CD14-positive monocyte (primary cell): ENCODE data around the gene RETREG2. TPM values are rescaled to one million over a fixed set of nuclear protein-coding genes. Genes with fewer than 3 reads are reported as not detected.
A peak's percentile ranks its signal among the peaks of the same experiment; 100 is the strongest.

Experiments
- DNase-seq, 3 donors: peaks; one replicate each; pipeline ENCODE4 v3.0.0-alpha.2; 2011 to 2022
- H2AFZ ChIP-seq: 2 replicates; pipeline ENCODE4 v1.6.0; 2012; ENCODE audit warnings: mild to moderate bottlenecking, low read depth, low read length, inconsistent platforms; ENCODE audit not compliant: insufficient read depth, poor library complexity, severe bottlenecking
- H3K27ac ChIP-seq, 2 donors: 1 replicate in 1 of 2; 2 replicates in 1 of 2; pipeline ENCODE4 v1.5.1; 2012 to 2013; ENCODE audit warnings: low read length in 2 of 2, control low read depth in 1 of 2, inconsistent platforms in 1 of 2, low read depth in 1 of 2, mild to moderate bottlenecking in 1 of 2
- H3K27me3 ChIP-seq, 2 donors: one replicate each; pipeline versions ENCODE4 v1.6.0 to v1.6.1; 2011 to 2013; ENCODE audit warnings: low read length in 2 of 2; ENCODE audit not compliant: control insufficient read depth in 2 of 2, insufficient read depth in 2 of 2
- H3K36me3 ChIP-seq, 2 donors: replicated peaks in 1 of 2; 1 replicate in 1 of 2; 2 replicates in 1 of 2; pipeline versions ENCODE4 v1.5.1 to v1.6.1; 2012 to 2013; ENCODE audit warnings: low read length in 2 of 2, control low read depth in 1 of 2, inconsistent platforms in 1 of 2, mild to moderate bottlenecking in 1 of 2; ENCODE audit not compliant: insufficient read depth in 2 of 2, control insufficient read depth in 1 of 2
- H3K4me1 ChIP-seq, 2 donors: 1 replicate in 1 of 2; 2 replicates in 1 of 2; pipeline versions ENCODE4 v1.5.1 to v1.6.1; 2012 to 2013; ENCODE audit warnings: low read length in 2 of 2, control low read depth in 1 of 2, inconsistent platforms in 1 of 2, mild to moderate bottlenecking in 1 of 2, moderate library complexity in 1 of 2; ENCODE audit not compliant: insufficient read depth in 2 of 2, control insufficient read depth in 1 of 2
- H3K4me2 ChIP-seq: replicated peaks from 2 replicates; pipeline ENCODE3; 2012; ENCODE audit warnings: low read length, moderate library complexity, mild to moderate bottlenecking; ENCODE audit not compliant: poor library complexity, severe bottlenecking; ENCODE audit errors: extremely low read depth
- H3K4me3 ChIP-seq, 3 experiments: fragments of 200-600 bp in 1 of 3; sonication (generic) in 1 of 3; replicated peaks in 1 of 3; 1 replicate in 2 of 3; 2 replicates in 1 of 3; pipeline ENCODE4 v1.5.1; 2011 to 2013; ENCODE audit warnings: low read length in 3 of 3, mild to moderate bottlenecking in 3 of 3, control low read depth in 2 of 3, low read depth in 2 of 3, inconsistent platforms in 1 of 3, moderate library complexity in 1 of 3
- H3K79me2 ChIP-seq: 2 replicates; pipeline ENCODE4 v1.6.0; 2012; ENCODE audit warnings: mild to moderate bottlenecking, control low read depth, inconsistent platforms, low read length, moderate library complexity; ENCODE audit not compliant: insufficient read depth
- H3K9ac ChIP-seq: 2 replicates; pipeline ENCODE4 v1.6.0; 2017; ENCODE audit warnings: low read length, mild to moderate bottlenecking; ENCODE audit not compliant: insufficient read depth, poor library complexity, severe bottlenecking
- H3K9me3 ChIP-seq, 2 donors: replicated peaks in 1 of 2; 1 replicate in 1 of 2; 2 replicates in 1 of 2; pipeline versions ENCODE4 v1.5.1 to v1.6.1; 2012 to 2013; ENCODE audit warnings: low read length in 2 of 2, control low read depth in 1 of 2; ENCODE audit not compliant: control insufficient read depth in 1 of 2, insufficient read depth in 1 of 2
- H4K20me1 ChIP-seq: 2 replicates; pipeline ENCODE4 v1.6.0; 2012; ENCODE audit warnings: mild to moderate bottlenecking, low read length, control low read depth, moderate library complexity; ENCODE audit not compliant: insufficient read depth
- H3K27ac Mint-ChIP-seq, 7 donors: one replicate each; pipeline ENCODE4 v1.8.0; 2020; ENCODE audit warnings: mild to moderate bottlenecking in 7 of 7, mixed read lengths in 7 of 7, moderate library complexity in 6 of 7, inconsistent platforms in 2 of 7
- H3K27me3 Mint-ChIP-seq, 3 donors: one replicate each; pipeline ENCODE4 v1.8.0; 2021 to 2022; ENCODE audit warnings: low read depth in 3 of 3, mild to moderate bottlenecking in 3 of 3, mixed read lengths in 3 of 3, moderate library complexity in 3 of 3, inconsistent platforms in 1 of 3
- H3K36me3 Mint-ChIP-seq, 2 donors: one replicate each; pipeline ENCODE4 v1.8.0; 2020; ENCODE audit warnings: mixed read lengths in 2 of 2, inconsistent platforms in 1 of 2, mild to moderate bottlenecking in 1 of 2
- H3K4me1 Mint-ChIP-seq: one replicate; pipeline ENCODE4 v1.8.0; 2020; ENCODE audit warnings: mild to moderate bottlenecking, mixed read lengths
- H3K4me3 Mint-ChIP-seq, 2 donors: one replicate each; pipeline ENCODE4 v1.8.0; 2020; ENCODE audit warnings: mild to moderate bottlenecking in 2 of 2, mixed read lengths in 2 of 2, moderate library complexity in 1 of 2
- H3K9me3 Mint-ChIP-seq, 7 donors: one replicate each; pipeline ENCODE4 v1.8.0; 2020 to 2022; ENCODE audit warnings: mixed read lengths in 7 of 7, mild to moderate bottlenecking in 6 of 7, moderate library complexity in 6 of 7, inconsistent platforms in 2 of 7
- WGBS: methylation state at CpG from one replicate; pipeline ENCODE4 v1.1.5; 2013; ENCODE audit warnings: missing lambda C conversion rate; ENCODE audit not compliant: insufficient coverage; 5-methylcytosine and 5-hydroxymethylcytosine counted together
- intact Hi-C, 2 donors: fragments of 100-400 bp; cut with micrococcal nuclease; formaldehyde crosslinking; loops; one replicate each; pipeline versions ENCODE4 v1.15.0 to v1.15.1; 2023
- polyA plus RNA-seq, 3 donors: library from polyadenylated mRNA; depleted of rRNA in 1 of 3; unstranded in 2 of 3; stranded (reverse) in 1 of 3; fragments of 300-500 nt in 2 of 3; fragments of >200 nt in 1 of 3; fragmentation: Illumina TruSeq in 2 of 3; gene quantifications; 1 replicate in 2 of 3; 2 replicates in 1 of 3; pipeline ENCODE4 v1.2.3, GENCODE V29; 2012 to 2021
- TF ChIP-seq, protein P1 (sequence below): fragments of 200-600 bp; IDR thresholded peaks from one replicate; pipeline ENCODE4 v1.8.0; 2022; ENCODE audit warnings: antibody characterized with exemption, mild to moderate bottlenecking

Gene RETREG2
- polyA plus RNA-seq, 3 donors, result 37.7 to 60.9 (median 39.4) TPM

GRCh38 chr2:219158586-219158985, 19.5 kb upstream of the RETREG2 start:
- Mint-ChIP-seq H3K4me1 (peaks cover 17% of the 10 kb centered on the region), H3K9me3 (no peaks in the 10 kb centered on the region), H3K4me3 (no peak overlapping the region), H3K27me3 (peaks cover 0 to 3% (median 2%) of the 10 kb centered on the region in 3 donors), H3K36me3 (peaks cover 28 to 39% of the 10 kb centered on the region in 2 donors), H3K27ac (no peak overlapping the region)
- Histone ChIP-seq H3K4me1 (peaks cover 15 to 18% of the 10 kb centered on the region in 2 donors), H2AFZ (no peak overlapping the region), H3K9me3 (no peaks in the 10 kb centered on the region), H3K27ac (no peak overlapping the region), H3K27me3 (no peaks in the 10 kb centered on the region), H3K4me3 (no peak overlapping the region), H3K9ac (no peak overlapping the region), H4K20me1 (no peaks in the 10 kb centered on the region), H3K36me3 (peaks cover 22 to 30% of the 10 kb centered on the region in 2 donors), H3K4me2 (no peak overlapping the region), H3K79me2 (no peaks in the 10 kb centered on the region)
- TF ChIP-seq, protein P1, sequence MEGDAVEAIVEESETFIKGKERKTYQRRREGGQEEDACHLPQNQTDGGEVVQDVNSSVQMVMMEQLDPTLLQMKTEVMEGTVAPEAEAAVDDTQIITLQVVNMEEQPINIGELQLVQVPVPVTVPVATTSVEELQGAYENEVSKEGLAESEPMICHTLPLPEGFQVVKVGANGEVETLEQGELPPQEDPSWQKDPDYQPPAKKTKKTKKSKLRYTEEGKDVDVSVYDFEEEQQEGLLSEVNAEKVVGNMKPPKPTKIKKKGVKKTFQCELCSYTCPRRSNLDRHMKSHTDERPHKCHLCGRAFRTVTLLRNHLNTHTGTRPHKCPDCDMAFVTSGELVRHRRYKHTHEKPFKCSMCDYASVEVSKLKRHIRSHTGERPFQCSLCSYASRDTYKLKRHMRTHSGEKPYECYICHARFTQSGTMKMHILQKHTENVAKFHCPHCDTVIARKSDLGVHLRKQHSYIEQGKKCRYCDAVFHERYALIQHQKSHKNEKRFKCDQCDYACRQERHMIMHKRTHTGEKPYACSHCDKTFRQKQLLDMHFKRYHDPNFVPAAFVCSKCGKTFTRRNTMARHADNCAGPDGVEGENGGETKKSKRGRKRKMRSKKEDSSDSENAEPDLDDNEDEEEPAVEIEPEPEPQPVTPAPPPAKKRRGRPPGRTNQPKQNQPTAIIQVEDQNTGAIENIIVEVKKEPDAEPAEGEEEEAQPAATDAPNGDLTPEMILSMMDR, result no peak
- no peak for DNase-seq
- WGBS, result no CpG with 5 or more reads among the region's 3 CpGs
- intact Hi-C loops, result loop anchor here in 1 of 2 donors (10.0 kb wide), 1 partner anchor 164 kb away; the partner anchor contains the start of gene CRYBA2

DNA sequence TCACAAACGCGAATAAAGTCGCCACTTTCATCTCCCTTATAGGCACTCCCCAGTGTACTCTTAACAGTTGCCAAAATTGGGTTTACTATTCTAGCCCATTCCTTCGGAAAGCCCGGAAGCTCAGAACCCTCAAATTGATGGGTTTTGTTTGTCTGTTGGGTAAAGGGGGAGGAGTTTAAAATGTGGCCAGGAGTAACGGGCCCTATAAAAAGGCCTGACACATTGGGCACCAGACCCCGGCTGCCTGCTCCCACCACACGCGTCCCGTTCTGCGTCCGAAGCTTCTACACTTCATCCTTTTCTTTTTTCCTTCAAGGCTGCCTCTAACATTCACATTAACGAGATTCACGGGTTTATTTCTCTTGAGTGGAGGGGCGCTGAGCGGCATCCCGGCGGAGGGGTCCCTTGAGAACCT, 18.3 kb upstream of the RETREG2 start:
- peak overlapping the region; percentile 71 to 81 for H3K27ac ChIP-seq
- H3K9ac ChIP-seq, result peak overlapping the region; percentile 68
- TF ChIP-seq, protein P1, result no peak
- H3K4me2 ChIP-seq, result peak overlapping the region; percentile 79
- H3K36me3 ChIP-seq, result peaks cover 12 to 21% of the 10 kb centered on the region in 2 donors
- peak overlapping the region in 6 of 7 donors; percentile 87 to 97 (median 94) for H3K27ac Mint-ChIP-seq
- H3K9me3 ChIP-seq, result no peaks in the 10 kb centered on the region
- H3K4me1 ChIP-seq, result peaks cover 15 to 18% of the 10 kb centered on the region in 2 donors
- 10% methylated on average over 7 of the region's 18 CpGs for WGBS
- peak overlapping the region in 2 of 3 experiments; percentile 80 to 87 for H3K4me3 ChIP-seq
- H3K27me3 ChIP-seq, result no peaks in the 10 kb centered on the region
- H3K9me3 Mint-ChIP-seq, result no peaks in the 10 kb centered on the region
- no peaks in the 10 kb centered on the region for H3K79me2 ChIP-seq
- peaks cover 0 to 4% (median 2%) of the 10 kb centered on the region in 3 donors for H3K27me3 Mint-ChIP-seq
- H3K4me3 Mint-ChIP-seq, result peak overlapping the region; percentile 93
- H4K20me1 ChIP-seq, result no peaks in the 10 kb centered on the region
- H3K36me3 Mint-ChIP-seq, result peaks cover 25 to 29% of the 10 kb centered on the region in 2 donors
- intact Hi-C loops, result loop anchor here (2.0 to 10.0 kb wide), 6 partner anchors 51 to 335 kb away; partner anchors contain the start of genes CRYBA2 (in 1 of the 2), DNPEP (in 1 of the 2) and GMPPA (in 1 of the 2)
- H3K4me1 Mint-ChIP-seq, result peaks cover 17% of the 10 kb centered on the region
- H2AFZ ChIP-seq, result peak overlapping the region; percentile 80
- no peak for DNase-seq
